H1 (cell line): ENCODE results near the gene PBX3. TPM values are rescaled to one million over a fixed set of nuclear protein-coding genes. Genes with fewer than 3 reads are reported as not detected.

Experiments used
- CTCF ChIA-PET: fragments of 300-600 bp; sonication (Branson Sonifier 250); formaldehyde crosslinking; loops from one replicate; lab custom pipeline; 2021; ENCODE audit not compliant: partially characterized antibody; lab: Charles Lee
- POLR2A ChIA-PET: fragments of 300-600 bp; sonication (Branson Sonifier 250); formaldehyde crosslinking; loops from one replicate; lab custom pipeline; 2021; ENCODE audit warnings: inconsistent platforms; ENCODE audit not compliant: partially characterized antibody; lab: Charles Lee
- DNase-seq, 2 experiments: peaks; one replicate each; pipeline versions ENCODE4 v3.0.0 to v3.0.0-alpha.2; 2010 to 2022; ENCODE audit warnings: low spot score in 2 of 2, low read depth in 1 of 2, mixed read lengths in 1 of 2
- FAIRE-seq: peaks from 2 replicates; lab custom pipeline; 2011; peaks lifted over from hg19 to GRCh38; lab: Jason Lieb, UNC
- H2AFZ ChIP-seq: 2 replicates; pipeline ENCODE4 v1.8.1; 2012; ENCODE audit warnings: low read length, inconsistent platforms
- H2AK5ac ChIP-seq: 2 replicates; pipeline ENCODE4 v1.6.1; 2013; ENCODE audit warnings: low read depth, low read length
- H2BK120ac ChIP-seq: replicated peaks from 2 replicates; pipeline ENCODE3; 2013; ENCODE audit warnings: low read depth, low read length, inconsistent platforms
- H2BK12ac ChIP-seq: 2 replicates; pipeline ENCODE4 v1.6.1; 2013; ENCODE audit warnings: low read depth, low read length
- H2BK15ac ChIP-seq: 2 replicates; pipeline ENCODE4 v1.6.1; 2013; ENCODE audit warnings: low read length
- H2BK20ac ChIP-seq: 2 replicates; pipeline ENCODE4 v1.6.1; 2013; ENCODE audit warnings: low read length
- H2BK5ac ChIP-seq: 2 replicates; pipeline ENCODE4 v1.6.1; 2013; ENCODE audit warnings: low read depth, low read length
- H3K14ac ChIP-seq: 2 replicates; pipeline ENCODE4 v1.6.1; 2013; ENCODE audit warnings: inconsistent platforms; ENCODE audit not compliant: insufficient read length
- H3K18ac ChIP-seq: 2 replicates; pipeline ENCODE4 v1.6.1; 2013; ENCODE audit warnings: low read length; ENCODE audit errors: extremely low read depth
- H3K23ac ChIP-seq: 2 replicates; pipeline ENCODE4 v1.6.1; 2013; ENCODE audit warnings: inconsistent platforms; ENCODE audit not compliant: insufficient read length
- H3K23me2 ChIP-seq: 2 replicates; pipeline ENCODE4 v1.6.1; 2013; ENCODE audit warnings: low read depth, low read length
- H3K27ac ChIP-seq: 2 replicates; pipeline ENCODE4 v1.6.1; 2011; ENCODE audit warnings: low read depth, low read length, inconsistent platforms
- H3K27me3 ChIP-seq, 4 experiments: replicated peaks in 1 of 4; 1 replicate in 1 of 4; 2 replicates in 3 of 4; pipeline versions ENCODE4 v1.6.1 to v1.8.1; 2011 to 2013; ENCODE audit warnings: low read length in 3 of 4, mild to moderate bottlenecking in 3 of 4, inconsistent platforms in 2 of 4, mixed read lengths in 2 of 4, moderate library complexity in 1 of 4; ENCODE audit not compliant: control insufficient read depth in 3 of 4, insufficient read depth in 3 of 4; ENCODE audit errors: extremely low read depth in 1 of 4
- H3K36me3 ChIP-seq, 4 experiments: 2 replicates each; pipeline versions ENCODE4 v1.6.1 to v1.8.1; 2011 to 2013; ENCODE audit warnings: mild to moderate bottlenecking in 4 of 4, low read length in 3 of 4, moderate library complexity in 2 of 4, control low read depth in 1 of 4, inconsistent platforms in 1 of 4; ENCODE audit not compliant: insufficient read depth in 4 of 4, control insufficient read depth in 2 of 4
- H3K4ac ChIP-seq: replicated peaks from 2 replicates; pipeline ENCODE3; 2013; ENCODE audit warnings: low read length, low read depth, mixed read lengths, inconsistent platforms; ENCODE audit not compliant: insufficient read length
- H3K4me1 ChIP-seq, 4 experiments: replicated peaks in 1 of 4; 1 replicate in 1 of 4; 2 replicates in 3 of 4; pipeline versions ENCODE4 v1.6.1 to v1.8.1; 2011 to 2013; ENCODE audit warnings: low read length in 3 of 4, inconsistent platforms in 2 of 4, mixed read lengths in 1 of 4; ENCODE audit not compliant: insufficient read depth in 4 of 4, control insufficient read depth in 3 of 4
- H3K4me2 ChIP-seq, 2 experiments: 2 replicates each; pipeline versions ENCODE4 v1.6.1 to v1.8.1; 2011 to 2013; ENCODE audit warnings: low read depth in 2 of 2, low read length in 2 of 2, control low read depth in 1 of 2, inconsistent platforms in 1 of 2, mild to moderate bottlenecking in 1 of 2; ENCODE audit not compliant: insufficient read depth in 1 of 2
- H3K4me3 ChIP-seq, 4 experiments: fragments of 200-600, 300-600 bp in 1 of 4; sonication (generic), shearing (Covaris generic), sonication (Bioruptor Twin) in 1 of 4; 2 replicates each; pipeline versions ENCODE4 v1.5.1 to v1.8.1; 2011 to 2016; ENCODE audit warnings: low read length in 4 of 4, low read depth in 3 of 4, control low read depth in 2 of 4, inconsistent platforms in 2 of 4, mild to moderate bottlenecking in 2 of 4, mixed read lengths in 1 of 4, moderate library complexity in 1 of 4; ENCODE audit not compliant: insufficient read depth in 2 of 4; ENCODE audit errors: extremely low read depth in 1 of 4
- H3K56ac ChIP-seq: replicated peaks from 2 replicates; pipeline ENCODE3; 2013; ENCODE audit warnings: low read depth, mild to moderate bottlenecking, mixed read lengths, low read length, inconsistent platforms; ENCODE audit not compliant: insufficient read length
- H3K79me1 ChIP-seq: 2 replicates; pipeline ENCODE4 v1.6.1; 2013; ENCODE audit warnings: low read depth, low read length, control low read depth
- H3K79me2 ChIP-seq, 2 experiments: 2 replicates each; pipeline versions ENCODE4 v1.6.1 to v1.8.1; 2012 to 2013; ENCODE audit warnings: low read length in 2 of 2, mild to moderate bottlenecking in 2 of 2, inconsistent platforms in 1 of 2; ENCODE audit not compliant: insufficient read depth in 2 of 2, control insufficient read depth in 1 of 2
- H3K9ac ChIP-seq, 4 experiments: replicated peaks in 1 of 4; 1 replicate in 1 of 4; 2 replicates in 3 of 4; pipeline versions ENCODE4 v1.6.1 to v1.8.1; 2011 to 2013; ENCODE audit warnings: low read depth in 3 of 4, low read length in 3 of 4, control low read depth in 2 of 4, mild to moderate bottlenecking in 2 of 4, moderate library complexity in 2 of 4, inconsistent platforms in 1 of 4; ENCODE audit errors: extremely low read depth in 1 of 4
- H3K9me3 ChIP-seq, 2 experiments: 2 replicates each; pipeline versions ENCODE4 v1.6.1 to v1.8.1; 2012 to 2013; ENCODE audit warnings: mild to moderate bottlenecking in 2 of 2, moderate library complexity in 2 of 2, control low read depth in 1 of 2, inconsistent platforms in 1 of 2, low read depth in 1 of 2, low read length in 1 of 2, mixed read lengths in 1 of 2; ENCODE audit not compliant: insufficient read depth in 2 of 2
- H4K20me1 ChIP-seq, 2 experiments: replicated peaks in 1 of 2; 2 replicates each; pipeline versions ENCODE3 to v1.8.1; 2011 to 2013; ENCODE audit warnings: inconsistent platforms in 2 of 2, low read length in 2 of 2, mild to moderate bottlenecking in 1 of 2; ENCODE audit not compliant: insufficient read depth in 2 of 2, control insufficient read depth in 1 of 2
- H4K5ac ChIP-seq: 2 replicates; pipeline ENCODE4 v1.6.1; 2013; ENCODE audit warnings: low read length, low read depth, mixed read lengths, inconsistent platforms; ENCODE audit not compliant: insufficient read length
- H4K8ac ChIP-seq: 2 replicates; pipeline ENCODE4 v1.8.0; 2013; ENCODE audit warnings: mild to moderate bottlenecking, moderate library complexity, low read length, inconsistent platforms; ENCODE audit not compliant: insufficient read depth; ENCODE audit errors: extremely low read depth
- H4K91ac ChIP-seq: replicated peaks from 2 replicates; pipeline ENCODE3; 2013; ENCODE audit warnings: low read length, mixed read lengths, inconsistent platforms; ENCODE audit not compliant: insufficient read length
- ATF2 ChIP-seq: IDR thresholded peaks from 2 replicates; pipeline ENCODE4 v1.6.1; 2012; ENCODE audit warnings: low read length, inconsistent platforms
- CREB1 ChIP-seq: IDR thresholded peaks from 2 replicates; pipeline ENCODE4 v1.6.1; 2012; ENCODE audit warnings: inconsistent platforms
- E2F6 ChIP-seq: IDR thresholded peaks from 2 replicates; pipeline ENCODE4 v1.6.1; 2012; ENCODE audit warnings: inconsistent platforms
- EP300 ChIP-seq, 2 experiments: IDR thresholded peaks; 1 replicate in 1 of 2; 2 replicates in 1 of 2; pipeline ENCODE4 v1.6.1; 2011 to 2012; ENCODE audit warnings: low read depth in 2 of 2, low read length in 2 of 2, mild to moderate bottlenecking in 2 of 2, borderline replicate concordance in 1 of 2, inconsistent platforms in 1 of 2, moderate library complexity in 1 of 2
- RXRA ChIP-seq: IDR thresholded peaks from 2 replicates; pipeline ENCODE4 v1.6.1; 2011; ENCODE audit warnings: low read depth, mild to moderate bottlenecking, low read length, moderate library complexity; ENCODE audit not compliant: insufficient read depth
- SP4 ChIP-seq: IDR thresholded peaks from 2 replicates; pipeline ENCODE4 v1.6.1; 2012; ENCODE audit warnings: low read length, inconsistent platforms
- ZNF274 ChIP-seq: IDR thresholded peaks from 2 replicates; pipeline ENCODE4 v1.7.0; 2012; ENCODE audit warnings: low read length, borderline replicate concordance; ENCODE audit errors: extremely low read depth
- WGBS, 2 experiments: shearing (Covaris generic) in 1 of 2; methylation state at CpG; one replicate each; pipeline versions ENCODE4 v1.1.6 to v1.1.7; 2013 to 2015; ENCODE audit warnings: low lambda C conversion rate in 2 of 2, mixed read lengths in 2 of 2, inconsistent platforms in 1 of 2, low coverage in 1 of 2, missing lambda C conversion rate in 1 of 2; ENCODE audit not compliant: insufficient replicate concordance in 2 of 2, insufficient coverage in 1 of 2, insufficient read length in 1 of 2; ENCODE audit errors: extremely low coverage in 1 of 2, missing lambda C conversion rate in 1 of 2; 5-methylcytosine and 5-hydroxymethylcytosine counted together
- polyA plus RNA-seq, 7 experiments: library from polyadenylated mRNA; depleted of rRNA in 3 of 7; stranded (reverse) in 5 of 7; unstranded in 2 of 7; fragments of >200 nt in 5 of 7; fragments of 200-250 nt in 2 of 7; gene quantifications; 1 replicate in 5 of 7; 2 replicates in 1 of 7; 4 replicates in 1 of 7; pipeline versions ENCODE4 v1.2.1 to v1.2.3, GENCODE V29; 2011 to 2013; ENCODE audit warnings: missing spikeins in 2 of 7, mixed read lengths in 2 of 7
- total RNA-seq: library from RNA; stranded (reverse); fragmentation: NEBNext Ultra II Directional; extraction: Animal tissue kit (Norgen Biotek cat#: 25700); gene quantifications from 2 replicates; pipeline ENCODE4 v1.2.1, GENCODE V29; 2021

Gene PBX3
- total and polyA plus RNA-seq, 2 of the 8 experiments (the other 6 are each of a cell fraction or from before 2014, with no cell fraction given): 22.7 to 44.3 TPM

- 96% methylated on average over 4 of the region's 4 CpGs; no CpG with 5 or more reads in 1 of the 2 experiments for WGBS, 2 experiments
- no peak overlapping the region for H2BK15ac ChIP-seq
- no peak overlapping the region for H3K18ac ChIP-seq
- H3K79me1 ChIP-seq: no peaks in the 10 kb centered on the region; the same call in 1 of the 2 replicates
- no peak overlapping the region for H2BK20ac ChIP-seq
- H3K4me1 ChIP-seq: peaks cover 0 to 2% (median 0%) of the 10 kb centered on the region in 4 experiments; a peak in 2 of 7 replicates
- H2BK12ac ChIP-seq: no peak overlapping the region
- no peak overlapping the region for H3K4me3 ChIP-seq
- H2AK5ac ChIP-seq: no peak overlapping the region
- H3K36me3 ChIP-seq: no peaks in the 10 kb centered on the region
- no peaks in the 10 kb centered on the region for H4K20me1 ChIP-seq
- H2AFZ ChIP-seq: no peak overlapping the region
- H3K56ac ChIP-seq: no peak overlapping the region
- no peaks in the 10 kb centered on the region for H3K23me2 ChIP-seq
- CTCF ChIA-PET: interaction anchor here (1.4 kb wide), 1 partner anchor 10 kb away, joined by 4 read pairs; no protein-coding TSS in a partner anchor
- no peak overlapping the region for H3K4me2 ChIP-seq
- H4K91ac ChIP-seq: no peak overlapping the region
- FAIRE-seq (no peak), DNase-seq (no peak)
- H3K14ac ChIP-seq: no peak overlapping the region
- H3K4ac ChIP-seq: no peak overlapping the region
- no peaks in the 10 kb centered on the region for H3K27me3 ChIP-seq
- H4K5ac ChIP-seq: no peak overlapping the region
- H3K9me3 ChIP-seq: no peaks in the 10 kb centered on the region
- TF ChIP-seq SP4 (no peak), CREB1 (no peak), RXRA (no peak), EP300 (IDR thresholded peaks at IDR 0.05; ENCODE audit: borderline replicate concordance in 1 of 2, low read depth in 2 of 2, low read length in 2 of 2) (no peak), E2F6 (no peak), ATF2 (no peak), ZNF274 (no peak)
- no peak overlapping the region for H3K9ac ChIP-seq
- no peak overlapping the region for H2BK120ac ChIP-seq
- H2BK5ac ChIP-seq: no peak overlapping the region
- H3K23ac ChIP-seq: no peak overlapping the region
- no peaks in the 10 kb centered on the region for H3K79me2 ChIP-seq
- H3K27ac ChIP-seq: no peak overlapping the region
- POLR2A ChIA-PET: no interaction called here
- no peak overlapping the region for H4K8ac ChIP-seq
Observed at GRCh38 chr9:125924351-125924750, 177.2 kb downstream of the PBX3 start.
